Lower leg skin (tissue), 4 donors: ENCODE data around the gene XIRP1. TPM values are rescaled to one million over a fixed set of nuclear protein-coding genes. Genes with fewer than 3 reads are reported as not detected.

Experiments
- DNase-seq, 2 donors: peaks; one replicate each; pipeline ENCODE4 v3.0.0-alpha.2; 2019; ENCODE audit warnings: low spot score in 2 of 2
- H3K4me3 ChIP-seq: fragments of 200-600 bp; sonication (generic); 2 replicates; pipeline ENCODE4 v1.5.1; 2017; ENCODE audit warnings: mild to moderate bottlenecking, low read depth; ENCODE audit not compliant: poor library complexity, severe bottlenecking
- POLR2A ChIP-seq, 2 donors: fragments of 450-650 bp; IDR thresholded peaks; one replicate each; pipeline ENCODE4 v1.6.1; 2016 to 2017; ENCODE audit warnings: antibody characterized with exemption in 2 of 2, mild to moderate bottlenecking in 1 of 2, moderate library complexity in 1 of 2
- WGBS, 2 donors: methylation state at CpG; one replicate each; pipeline ENCODE4 v1.1.5; 2018; 5-methylcytosine and 5-hydroxymethylcytosine counted together
- intact Hi-C: fragments of 100-400 bp; cut with DNase I; formaldehyde crosslinking; loops from one replicate; pipeline ENCODE4 v1.15.0; 2023; ENCODE audit warnings: low total_unique reads
- total RNA-seq, 4 donors: library from RNA; depleted of rRNA; stranded (reverse); fragments of >200 nt; gene quantifications; one replicate each; pipeline ENCODE4 v1.1.0, GENCODE V29; 2016
- TF ChIP-seq, protein P1 (sequence below), 3 donors: fragments of 450-650 bp; IDR thresholded peaks; one replicate each; pipeline ENCODE4 v1.5.1; 2016; ENCODE audit warnings: antibody characterized with exemption in 3 of 3, mild to moderate bottlenecking in 3 of 3, moderate library complexity in 2 of 3

The XIRP1 gene
- total RNA-seq, 4 donors from 2014 or later: not detected

DNA sequence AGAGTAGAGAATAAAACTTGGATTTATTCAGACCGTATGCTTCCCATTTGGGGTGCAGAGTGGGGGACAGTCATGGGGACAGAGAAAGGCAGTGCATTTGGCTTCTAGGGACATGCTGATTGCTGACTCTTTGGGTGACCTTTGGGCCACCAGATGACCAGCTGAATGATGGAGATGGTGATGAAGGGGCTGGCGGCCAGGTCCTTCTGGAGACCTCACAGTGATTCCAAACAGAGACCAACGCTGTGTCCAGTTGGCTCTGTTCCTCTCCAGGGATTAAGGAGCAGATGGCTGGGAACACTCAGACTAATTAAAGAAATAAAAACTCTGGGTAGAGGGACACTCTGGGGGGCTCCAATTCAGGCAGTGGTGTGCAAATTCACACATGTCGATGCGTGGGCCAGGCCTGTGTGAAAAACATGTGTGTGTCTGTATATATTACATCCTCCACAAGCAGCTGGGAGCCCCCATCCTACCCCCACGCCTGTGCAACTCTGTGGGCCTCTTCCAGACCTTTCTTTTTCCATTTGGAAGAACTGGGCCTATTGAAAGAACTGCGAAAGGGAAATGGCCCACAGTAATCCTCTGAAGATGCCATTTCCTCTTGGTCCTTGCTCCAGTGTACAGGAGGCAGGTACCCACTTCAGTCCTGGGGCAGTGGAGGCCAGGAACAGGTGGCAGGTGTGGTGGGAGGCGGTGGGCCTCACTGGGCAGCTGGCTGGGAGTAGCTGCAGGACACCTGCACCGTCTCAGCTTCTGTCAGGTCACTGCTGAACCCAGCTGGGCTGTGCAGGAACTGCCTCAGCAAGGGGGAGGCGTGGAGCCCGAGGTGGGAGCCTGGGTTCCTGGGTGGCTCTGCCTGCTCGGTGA is 8.9 kb downstream of the XIRP1 start:
- 81 to 83% methylated on average over 11 of the region's 12 CpGs for WGBS, 2 donors
- no peak overlapping the region for H3K4me3 ChIP-seq
- TF ChIP-seq, protein P1, sequence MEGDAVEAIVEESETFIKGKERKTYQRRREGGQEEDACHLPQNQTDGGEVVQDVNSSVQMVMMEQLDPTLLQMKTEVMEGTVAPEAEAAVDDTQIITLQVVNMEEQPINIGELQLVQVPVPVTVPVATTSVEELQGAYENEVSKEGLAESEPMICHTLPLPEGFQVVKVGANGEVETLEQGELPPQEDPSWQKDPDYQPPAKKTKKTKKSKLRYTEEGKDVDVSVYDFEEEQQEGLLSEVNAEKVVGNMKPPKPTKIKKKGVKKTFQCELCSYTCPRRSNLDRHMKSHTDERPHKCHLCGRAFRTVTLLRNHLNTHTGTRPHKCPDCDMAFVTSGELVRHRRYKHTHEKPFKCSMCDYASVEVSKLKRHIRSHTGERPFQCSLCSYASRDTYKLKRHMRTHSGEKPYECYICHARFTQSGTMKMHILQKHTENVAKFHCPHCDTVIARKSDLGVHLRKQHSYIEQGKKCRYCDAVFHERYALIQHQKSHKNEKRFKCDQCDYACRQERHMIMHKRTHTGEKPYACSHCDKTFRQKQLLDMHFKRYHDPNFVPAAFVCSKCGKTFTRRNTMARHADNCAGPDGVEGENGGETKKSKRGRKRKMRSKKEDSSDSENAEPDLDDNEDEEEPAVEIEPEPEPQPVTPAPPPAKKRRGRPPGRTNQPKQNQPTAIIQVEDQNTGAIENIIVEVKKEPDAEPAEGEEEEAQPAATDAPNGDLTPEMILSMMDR (IDR thresholded peaks at IDR 0.05): no peak
- no peak for TF ChIP-seq POLR2A (IDR thresholded peaks at IDR 0.05)
- intact Hi-C loops: no loop called here
- DNase-seq: no peak

DNA sequence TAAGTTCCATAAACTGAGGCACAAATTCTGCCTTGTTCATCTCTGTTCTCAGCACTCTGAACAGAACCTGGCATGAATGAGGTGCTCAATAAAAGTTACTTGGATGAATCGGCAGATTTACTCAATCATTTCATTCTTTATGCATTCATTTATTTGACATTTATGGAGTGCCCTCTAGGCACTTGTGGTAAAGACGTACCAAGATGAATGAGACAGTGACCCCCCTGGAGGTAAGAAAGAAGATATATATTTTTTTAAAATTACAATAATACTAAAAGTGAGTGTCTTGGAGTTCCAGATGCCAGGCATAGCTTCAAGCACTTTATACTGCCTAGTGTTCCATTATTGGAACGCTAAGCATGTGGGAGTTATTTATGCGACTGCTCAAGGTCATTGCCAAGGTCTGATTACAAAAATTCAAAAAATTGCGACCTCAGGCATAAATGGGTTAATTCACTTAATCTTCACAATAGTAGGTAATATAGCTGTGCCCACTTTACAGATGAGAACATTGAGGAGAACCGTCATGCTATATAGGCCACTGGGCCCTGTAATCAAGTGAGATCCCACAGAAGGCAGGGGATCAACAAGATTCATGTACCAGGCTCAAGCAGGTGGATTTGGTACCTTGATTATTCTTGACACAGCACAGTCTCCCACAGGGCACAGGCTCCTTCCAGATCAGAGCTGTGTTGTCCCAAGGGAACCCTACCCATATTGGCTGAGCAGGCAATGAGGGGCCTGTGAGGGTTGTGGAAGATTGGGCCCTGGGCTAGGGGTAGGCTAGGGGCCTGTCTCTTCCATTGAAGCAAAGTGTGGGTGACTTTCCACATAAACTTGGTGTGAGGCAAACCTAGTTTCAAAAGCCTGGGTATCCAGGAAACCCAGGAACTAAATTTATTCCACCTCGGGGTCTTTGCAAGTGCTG is 10.7 kb downstream of the XIRP1 start:
- intact Hi-C loops: no loop called here
- H3K4me3 ChIP-seq: no peak overlapping the region
- DNase-seq: peak in 1 of 2 donors; percentile 76
- 67 to 69% methylated on average over 7 of the region's 7 CpGs for WGBS, 2 donors
- TF ChIP-seq, protein P1 (IDR thresholded peaks at IDR 0.05): no peak
- no peak for TF ChIP-seq POLR2A (IDR thresholded peaks at IDR 0.05)

DNA sequence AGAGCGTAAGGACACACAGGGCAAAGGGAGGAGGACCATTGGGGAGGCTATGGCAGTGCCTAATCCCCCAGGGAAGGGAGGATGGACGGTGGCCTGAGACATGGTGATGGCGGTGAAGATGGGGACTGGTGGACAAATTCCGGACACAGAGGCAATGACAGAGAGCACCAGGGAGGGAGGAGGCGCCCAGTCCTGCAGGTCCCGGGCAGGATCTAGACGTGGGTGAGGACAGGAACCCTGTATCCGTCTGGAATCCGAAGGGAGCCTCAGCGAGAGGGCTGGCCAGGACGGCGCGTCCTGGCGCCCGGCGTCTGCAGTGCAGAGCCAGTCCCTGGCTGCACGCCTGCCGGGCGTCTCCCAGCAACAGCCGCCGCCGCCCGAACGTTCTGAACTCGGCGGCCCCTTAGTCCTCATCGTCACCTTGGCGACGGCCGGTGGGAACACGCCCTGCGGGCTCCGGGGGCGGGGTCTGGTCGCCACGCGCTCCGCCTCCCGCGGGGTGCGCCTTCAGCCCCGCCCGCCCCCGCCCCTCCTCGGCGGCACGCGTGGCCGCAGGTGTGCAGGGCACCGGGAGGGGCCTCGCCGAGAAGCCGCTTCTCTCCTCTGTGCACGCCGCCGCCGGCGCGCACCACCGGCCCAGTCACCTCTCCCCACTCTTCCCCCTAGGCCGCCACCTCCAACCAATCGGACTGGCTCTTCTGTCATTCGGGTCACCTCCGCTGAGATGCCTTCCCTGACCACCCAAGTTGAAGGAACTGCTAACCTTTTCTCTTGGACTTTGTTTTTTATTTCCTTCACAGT is 11.6 kb downstream of the XIRP1 start:
- 2 to 4% methylated on average over 26 to 54 of the region's 64 CpGs for WGBS, 2 donors
- TF ChIP-seq, protein P1 (IDR thresholded peaks at IDR 0.05): no peak
- TF ChIP-seq POLR2A (IDR thresholded peaks at IDR 0.05): no peak
- H3K4me3 ChIP-seq: no peak overlapping the region
- intact Hi-C loops: no loop called here
- peak; percentile 87 to 98 for DNase-seq

DNA sequence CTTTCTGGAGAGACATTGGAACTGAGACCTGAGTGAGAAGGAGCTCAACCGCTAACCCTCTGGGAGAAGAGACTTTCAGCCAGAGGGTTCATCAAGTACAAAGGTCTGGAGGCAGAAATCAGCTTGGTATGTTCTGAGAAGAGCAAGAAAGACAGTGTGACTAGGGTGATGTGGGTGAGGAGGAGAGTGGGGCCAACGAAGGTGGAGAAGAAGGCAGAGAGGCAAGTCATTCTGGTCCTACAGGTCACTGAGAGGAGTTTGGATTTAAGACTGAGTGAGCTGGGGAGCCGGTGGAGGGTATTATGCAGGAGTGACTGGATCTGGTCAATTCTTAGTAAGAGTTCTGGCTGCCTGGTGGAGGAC is 12.2 kb downstream of the XIRP1 start:
- no peak for DNase-seq
- no peak for TF ChIP-seq POLR2A (IDR thresholded peaks at IDR 0.05)
- TF ChIP-seq, protein P1 (IDR thresholded peaks at IDR 0.05): no peak
- no peak overlapping the region for H3K4me3 ChIP-seq
- WGBS, 2 donors: 32 to 53% methylated on average over 3 of the region's 3 CpGs
- intact Hi-C loops: no loop called here

DNA sequence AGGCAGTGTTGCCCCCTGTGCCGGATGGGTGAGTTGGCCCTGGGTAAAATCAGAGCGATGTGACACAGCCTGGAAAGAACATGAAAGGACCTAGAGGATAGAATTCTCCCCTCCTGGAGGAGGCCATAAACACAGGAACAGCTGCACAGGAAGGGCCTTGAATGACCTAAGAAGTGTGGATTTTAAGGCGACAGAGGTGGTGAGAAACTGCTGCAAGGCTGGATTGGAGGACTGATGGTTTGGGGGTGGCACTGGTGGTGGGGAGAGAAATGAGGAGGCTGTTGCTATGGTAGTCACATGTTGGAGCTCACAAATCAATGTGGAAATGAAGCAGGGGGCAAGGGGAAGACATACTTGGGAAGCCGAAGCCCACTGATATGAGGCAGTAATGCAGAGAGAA is 13.8 kb downstream of the XIRP1 start:
- no peak for DNase-seq
- TF ChIP-seq POLR2A (IDR thresholded peaks at IDR 0.05): no peak
- TF ChIP-seq, protein P1 (IDR thresholded peaks at IDR 0.05): no peak
- no peak overlapping the region for H3K4me3 ChIP-seq
- WGBS, 2 donors: 66 to 68% methylated on average over 4 of the region's 4 CpGs
- intact Hi-C loops: no loop called here
